Caco-2 (cell line): ENCODE measurements around the gene KLHL15. TPM values are rescaled to one million over a fixed set of nuclear protein-coding genes. Genes with fewer than 3 reads are reported as not detected.

Experiments used
- BruUV-seq: library from RNA; stranded (reverse); fragments of 400-500 nt; replicated peaks from 2 replicates; lab custom pipeline; 2021; lab: Mats Ljungman, UMichigan
- CTCF ChIA-PET: fragments of 300-600 bp; sonication (Branson Sonifier 250); formaldehyde crosslinking; loops from one replicate; lab custom pipeline; 2022; ENCODE audit warnings: antibody characterized with exemption; lab: Charles Lee
- POLR2A ChIA-PET: fragments of 300-600 bp; sonication (Branson Sonifier 250); formaldehyde crosslinking; loops from one replicate; lab custom pipeline; 2022; ENCODE audit warnings: antibody characterized with exemption; lab: Charles Lee
- DNase-seq, 2 experiments: peaks; one replicate each; pipeline versions ENCODE4 v3.0.0 to v3.0.0-alpha.2; 2020 to 2022
- H3K27me3 ChIP-seq: replicated peaks from 2 replicates; pipeline ENCODE4 v1.6.0; 2011; ENCODE audit warnings: low read length; ENCODE audit not compliant: control insufficient read depth, insufficient read depth
- H3K36me3 ChIP-seq: 2 replicates; pipeline ENCODE4 v1.5.1; 2011; ENCODE audit warnings: low read length; ENCODE audit not compliant: control insufficient read depth, insufficient read depth
- H3K4me1 ChIP-seq: fragments of 250-450 bp; sonication (Bioruptor Pico); 2 replicates; pipeline ENCODE4 v1.5.1; 2020; ENCODE audit warnings: mild to moderate bottlenecking
- H3K4me3 ChIP-seq: 2 replicates; pipeline ENCODE4 v1.5.1; 2011; ENCODE audit warnings: low read depth, mild to moderate bottlenecking, control low read depth, low read length
- H3K9me3 ChIP-seq: fragments of 250-450 bp; sonication (Bioruptor Pico); 2 replicates; pipeline ENCODE4 v1.5.1; 2020; ENCODE audit warnings: mild to moderate bottlenecking, moderate library complexity
- H3K27ac Mint-ChIP-seq: one replicate; pipeline ENCODE4 v1.8.0; 2022; ENCODE audit warnings: mixed read lengths; ENCODE audit not compliant: unreplicated experiment
- H3K27me3 Mint-ChIP-seq: one replicate; pipeline ENCODE4 v1.8.0; 2022; ENCODE audit warnings: mixed read lengths; ENCODE audit not compliant: insufficient read depth, unreplicated experiment
- H3K36me3 Mint-ChIP-seq: one replicate; pipeline ENCODE4 v1.8.0; 2022; ENCODE audit warnings: mild to moderate bottlenecking, mixed read lengths; ENCODE audit not compliant: insufficient read depth, unreplicated experiment
- H3K4me1 Mint-ChIP-seq: one replicate; pipeline ENCODE4 v1.8.0; 2022; ENCODE audit warnings: low read depth, mixed read lengths; ENCODE audit not compliant: unreplicated experiment
- H3K4me3 Mint-ChIP-seq: one replicate; pipeline ENCODE4 v1.8.0; 2022; ENCODE audit warnings: mild to moderate bottlenecking, moderate library complexity, mixed read lengths; ENCODE audit not compliant: unreplicated experiment
- H3K9me3 Mint-ChIP-seq: one replicate; pipeline ENCODE4 v1.8.0; 2022; ENCODE audit warnings: mixed read lengths; ENCODE audit not compliant: unreplicated experiment
- CTCF ChIP-seq, 2 experiments: fragments of 200-600 bp in 1 of 2; IDR thresholded peaks; 1 replicate in 1 of 2; 2 replicates in 1 of 2; pipeline versions ENCODE4 v1.5.1 to v1.8.0; 2011 to 2022; ENCODE audit warnings: antibody characterized with exemption in 1 of 2, control low read depth in 1 of 2, inconsistent platforms in 1 of 2, low read depth in 1 of 2, low read length in 1 of 2, mild to moderate bottlenecking in 1 of 2, moderate library complexity in 1 of 2; ENCODE audit not compliant: insufficient read depth in 1 of 2, severe bottlenecking in 1 of 2, unreplicated experiment in 1 of 2
- intact Hi-C: fragments of 100-400 bp; cut with micrococcal nuclease; formaldehyde crosslinking; loops from one replicate; pipeline ENCODE4 v1.10.0; 2022; ENCODE audit not compliant: unreplicated experiment
- total RNA-seq: library from RNA; stranded (reverse); gene quantifications from 2 replicates; pipeline ENCODE4 v1.2.3, GENCODE V29; 2022

The KLHL15 gene
- total RNA-seq, 1 experiment from 2014 or later, result 7.4 TPM

GRCh38 chrX:23959781-23960180 lies 67.2 kb downstream of the KLHL15 start:
- H3K36me3 Mint-ChIP-seq, result no peaks in the 10 kb centered on the region
- no TSS peak for BruUV-seq
- ChIA-PET POLR2A (no interaction called here), CTCF (no interaction called here)
- Histone ChIP-seq H3K4me1 (no peaks in the 10 kb centered on the region), H3K4me3 (no peak overlapping the region), H3K36me3 (no peaks in the 10 kb centered on the region), H3K27me3 (no peaks in the 10 kb centered on the region), H3K9me3 (no peaks in the 10 kb centered on the region)
- no peak for DNase-seq
- intact Hi-C loops, result no loop called here
- no peaks in the 10 kb centered on the region for H3K4me1 Mint-ChIP-seq
- no peaks in the 10 kb centered on the region for H3K9me3 Mint-ChIP-seq
- no peak overlapping the region for H3K4me3 Mint-ChIP-seq
- H3K27ac Mint-ChIP-seq, result no peak overlapping the region
- no peak for TF ChIP-seq CTCF (IDR thresholded peaks at IDR 0.05; ENCODE audit: insufficient read depth in 1 of 2, low read depth in 1 of 2, low read length in 1 of 2, severe bottlenecking in 1 of 2, unreplicated experiment in 1 of 2)
- H3K27me3 Mint-ChIP-seq, result no peaks in the 10 kb centered on the region

GRCh38 chrX:23954396-23954795 lies 72.6 kb downstream of the KLHL15 start:
- Mint-ChIP-seq H3K27me3 (no peaks in the 10 kb centered on the region), H3K4me3 (no peak overlapping the region), H3K27ac (no peak overlapping the region), H3K36me3 (no peaks in the 10 kb centered on the region), H3K9me3 (no peaks in the 10 kb centered on the region), H3K4me1 (no peaks in the 10 kb centered on the region)
- H3K36me3 ChIP-seq, result no peaks in the 10 kb centered on the region
- H3K4me3 ChIP-seq, result no peak overlapping the region
- H3K9me3 ChIP-seq, result no peaks in the 10 kb centered on the region
- no peaks in the 10 kb centered on the region for H3K27me3 ChIP-seq
- no TSS peak for BruUV-seq
- CTCF ChIA-PET, result no interaction called here
- peak in 1 of 2 experiments; percentile 35 for DNase-seq
- intact Hi-C loops, result no loop called here
- TF ChIP-seq CTCF (IDR thresholded peaks at IDR 0.05; ENCODE audit: insufficient read depth in 1 of 2, low read depth in 1 of 2, low read length in 1 of 2, severe bottlenecking in 1 of 2, unreplicated experiment in 1 of 2), result no peak
- no peaks in the 10 kb centered on the region for H3K4me1 ChIP-seq
- POLR2A ChIA-PET, result no interaction called here

- no peak for DNase-seq
- intact Hi-C loops, result no loop called here
- no peak for TF ChIP-seq CTCF (IDR thresholded peaks at IDR 0.05; ENCODE audit: insufficient read depth in 1 of 2, low read depth in 1 of 2, low read length in 1 of 2, severe bottlenecking in 1 of 2, unreplicated experiment in 1 of 2)
- Histone ChIP-seq H3K36me3 (no peaks in the 10 kb centered on the region), H3K27me3 (no peaks in the 10 kb centered on the region), H3K9me3 (no peaks in the 10 kb centered on the region), H3K4me3 (no peak overlapping the region), H3K4me1 (no peaks in the 10 kb centered on the region)
- Mint-ChIP-seq H3K27ac (no peak overlapping the region), H3K9me3 (no peaks in the 10 kb centered on the region), H3K36me3 (no peaks in the 10 kb centered on the region), H3K4me3 (no peak overlapping the region), H3K27me3 (no peaks in the 10 kb centered on the region), H3K4me1 (no peaks in the 10 kb centered on the region)
- POLR2A ChIA-PET, result no interaction called here
- BruUV-seq, result no TSS peak
- CTCF ChIA-PET, result no interaction called here
Measured at GRCh38 chrX:23953908-23954269, 73.1 kb downstream of the KLHL15 start.
